DND-41 (cell line): ENCODE results near the gene OPHN1.

Source experiments
- ATAC-seq: fragments of 200-7000 bp; cut with Tn5 transposase; 3 replicates; pipeline ENCODE4 v1.9.1; 2021; ENCODE audit warnings: low read depth; ENCODE audit not compliant: insufficient read depth
- DNase-seq: peaks from one replicate; pipeline ENCODE4 v3.0.0-alpha.2; 2020
- H2AFZ ChIP-seq: 2 replicates; pipeline ENCODE4 v1.6.0; 2012; ENCODE audit warnings: low read depth, low read length
- H3K27ac ChIP-seq: 2 replicates; pipeline ENCODE4 v1.5.1; 2012; ENCODE audit warnings: low read length, inconsistent platforms
- H3K27me3 ChIP-seq: fragments of 200-600 bp; sonication (generic); 2 replicates; pipeline ENCODE4 v1.6.0; 2012; ENCODE audit warnings: low read length, mild to moderate bottlenecking, inconsistent platforms; ENCODE audit not compliant: insufficient read depth, poor library complexity
- H3K36me3 ChIP-seq: 2 replicates; pipeline ENCODE4 v1.5.1; 2012; ENCODE audit warnings: low read length, inconsistent platforms; ENCODE audit not compliant: insufficient read depth
- H3K4me1 ChIP-seq: 2 replicates; pipeline ENCODE4 v1.5.1; 2012; ENCODE audit warnings: mild to moderate bottlenecking, low read length; ENCODE audit not compliant: insufficient read depth
- H3K4me2 ChIP-seq: 2 replicates; pipeline ENCODE4 v1.6.0; 2012; ENCODE audit warnings: mild to moderate bottlenecking, moderate library complexity, low read length, inconsistent platforms; ENCODE audit not compliant: insufficient read depth
- H3K4me3 ChIP-seq, 2 experiments: fragments of 200-600 bp in 1 of 2; shearing (Covaris generic) in 1 of 2; 2 replicates each; pipeline ENCODE4 v1.5.1; 2012 to 2016; ENCODE audit warnings: inconsistent platforms in 2 of 2, low read length in 2 of 2, mild to moderate bottlenecking in 2 of 2, low read depth in 1 of 2, moderate library complexity in 1 of 2
- H3K79me2 ChIP-seq: 2 replicates; pipeline ENCODE4 v1.6.0; 2012; ENCODE audit warnings: low read length, inconsistent platforms; ENCODE audit not compliant: insufficient read depth
- H3K9ac ChIP-seq: 2 replicates; pipeline ENCODE4 v1.6.0; 2012; ENCODE audit warnings: low read depth, mild to moderate bottlenecking, inconsistent platforms, low read length, moderate library complexity
- H3K9me3 ChIP-seq: 2 replicates; pipeline ENCODE4 v1.5.1; 2012; ENCODE audit warnings: low read length, moderate library complexity, mild to moderate bottlenecking, inconsistent platforms; ENCODE audit not compliant: insufficient read depth, severe bottlenecking
- H4K20me1 ChIP-seq: 2 replicates; pipeline ENCODE4 v1.6.0; 2012; ENCODE audit warnings: low read length; ENCODE audit not compliant: insufficient read depth
- CTCF ChIP-seq: IDR thresholded peaks from 2 replicates; pipeline ENCODE4 v1.5.1; 2012; ENCODE audit warnings: borderline replicate concordance, low read length, moderate library complexity, mild to moderate bottlenecking; ENCODE audit not compliant: poor library complexity, severe bottlenecking; ENCODE audit errors: extremely low read depth
- EZH2 ChIP-seq: IDR thresholded peaks from 3 replicates; pipeline ENCODE4 v1.6.1; 2012; ENCODE audit warnings: borderline replicate concordance, low read depth, mild to moderate bottlenecking, moderate library complexity, low read length, inconsistent platforms; ENCODE audit not compliant: severe bottlenecking

Gene OPHN1

GRCh38 chrX:68061206-68061535, 372.1 kb downstream of the OPHN1 start:
- no peaks in the 10 kb centered on the region for H3K9me3 ChIP-seq
- no peak for ATAC-seq

GRCh38 chrX:68060506-68061205, 372.6 kb downstream of the OPHN1 start:
- ATAC-seq (no peak), DNase-seq (no peak)
- Histone ChIP-seq H3K36me3 (no peaks in the 10 kb centered on the region), H3K4me1 (no peaks in the 10 kb centered on the region), H3K9ac (no peak overlapping the region), H3K4me3 (no peak overlapping the region), H4K20me1 (no peaks in the 10 kb centered on the region), H3K27me3 (no peaks in the 10 kb centered on the region), H3K79me2 (no peaks in the 10 kb centered on the region), H3K4me2 (no peak overlapping the region), H2AFZ (no peak overlapping the region), H3K27ac (no peak overlapping the region), H3K9me3 (no peaks in the 10 kb centered on the region)
- TF ChIP-seq EZH2: no peak
- no peak for TF ChIP-seq CTCF

More at GRCh38 chrX:68061206-68061535, 372.1 kb downstream of the OPHN1 start:
- no peak overlapping the region for H2AFZ ChIP-seq
- no peak overlapping the region for H3K9ac ChIP-seq
- H3K4me3 ChIP-seq: no peak overlapping the region
- no peak overlapping the region for H3K27ac ChIP-seq
- H3K79me2 ChIP-seq: no peaks in the 10 kb centered on the region
- H3K27me3 ChIP-seq: no peaks in the 10 kb centered on the region
- TF ChIP-seq CTCF: no peak
- no peak overlapping the region for H3K4me2 ChIP-seq
- no peaks in the 10 kb centered on the region for H3K4me1 ChIP-seq
- no peaks in the 10 kb centered on the region for H4K20me1 ChIP-seq
- no peaks in the 10 kb centered on the region for H3K36me3 ChIP-seq
- no peak for DNase-seq

GRCh38 chrX:68059469-68059868, 373.8 kb downstream of the OPHN1 start:
- H2AFZ ChIP-seq: no peak overlapping the region

More at GRCh38 chrX:68059469-68059868, 373.8 kb downstream of the OPHN1 start:
- Histone ChIP-seq H3K36me3 (no peaks in the 10 kb centered on the region), H3K4me3 (no peak overlapping the region), H3K4me2 (no peak overlapping the region), H3K4me1 (no peaks in the 10 kb centered on the region), H3K9ac (no peak overlapping the region), H3K27me3 (no peaks in the 10 kb centered on the region), H3K9me3 (no peaks in the 10 kb centered on the region), H3K79me2 (no peaks in the 10 kb centered on the region), H3K27ac (no peak overlapping the region), H4K20me1 (no peaks in the 10 kb centered on the region)
- DNase-seq (no peak), ATAC-seq (no peak)
- TF ChIP-seq EZH2: no peak
- TF ChIP-seq CTCF: no peak
